NT2/D1 (cell line): ENCODE measurements around the gene CYB561.

Experiments
- DNase-seq: peaks from one replicate; pipeline ENCODE4 v3.0.0-alpha.2; 2011; ENCODE audit warnings: low read depth, low spot score
- H3K27me3 ChIP-seq: 2 replicates; pipeline ENCODE4 v1.6.0; 2011; ENCODE audit warnings: mild to moderate bottlenecking; ENCODE audit not compliant: insufficient read length, insufficient read depth
- H3K36me3 ChIP-seq: 2 replicates; pipeline ENCODE4 v1.6.1; 2011; ENCODE audit warnings: mild to moderate bottlenecking, low read length, mixed read lengths; ENCODE audit not compliant: insufficient read depth, insufficient read length
- H3K4me1 ChIP-seq: 2 replicates; pipeline ENCODE4 v1.5.1; 2011; ENCODE audit not compliant: insufficient read depth, insufficient read length
- H3K4me3 ChIP-seq: 2 replicates; pipeline ENCODE4 v1.5.1; 2011; ENCODE audit warnings: low read depth; ENCODE audit not compliant: insufficient read length
- H3K9ac ChIP-seq: 2 replicates; pipeline ENCODE4 v1.6.0; 2011; ENCODE audit warnings: low read depth; ENCODE audit not compliant: insufficient read length
- H3K9me3 ChIP-seq: 2 replicates; pipeline ENCODE4 v1.5.1; 2011; ENCODE audit warnings: mild to moderate bottlenecking, low read length; ENCODE audit not compliant: insufficient read depth
- SUZ12 ChIP-seq: IDR thresholded peaks from 2 replicates; pipeline ENCODE4 v1.6.1; 2011; ENCODE audit not compliant: insufficient read length, insufficient read depth; ENCODE audit errors: extremely low read depth
- YY1 ChIP-seq: IDR thresholded peaks from 2 replicates; pipeline ENCODE4 v1.6.1; 2011; ENCODE audit not compliant: insufficient read length, insufficient read depth
- ZNF274 ChIP-seq: IDR thresholded peaks from 2 replicates; pipeline ENCODE4 v1.6.1; 2011; ENCODE audit warnings: mild to moderate bottlenecking, low read depth, low read length

CYB561 gene

DNA sequence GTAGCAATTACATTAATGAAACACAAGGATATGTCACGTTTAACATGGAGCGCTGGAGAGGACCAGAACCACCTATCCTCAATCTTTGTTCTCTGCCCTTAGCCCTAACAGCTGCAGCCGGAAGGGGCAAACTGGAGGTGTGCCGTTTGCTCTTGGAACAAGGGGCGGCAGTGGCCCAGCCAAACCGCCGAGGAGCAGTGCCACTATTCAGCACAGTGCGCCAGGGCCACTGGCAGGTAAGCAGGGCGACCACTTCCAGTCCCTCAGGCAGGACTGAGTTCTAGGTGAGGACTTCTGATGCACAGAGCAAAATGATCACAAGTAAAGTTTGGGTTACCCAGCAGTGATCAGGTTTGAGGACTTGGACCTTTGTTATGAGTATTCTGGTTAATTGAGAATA is 41.1 kb downstream of the CYB561 start:
- TF ChIP-seq YY1 (no peak), ZNF274 (no peak), SUZ12 (no peak)
- H3K27me3 ChIP-seq: no peaks in the 10 kb centered on the region
- no peak overlapping the region for H3K9ac ChIP-seq
- no peaks in the 10 kb centered on the region for H3K36me3 ChIP-seq
- no peak for DNase-seq
- no peak overlapping the region for H3K4me3 ChIP-seq
- peaks cover under 1% of the 10 kb centered on the region for H3K4me1 ChIP-seq
- H3K9me3 ChIP-seq: no peaks in the 10 kb centered on the region

DNA sequence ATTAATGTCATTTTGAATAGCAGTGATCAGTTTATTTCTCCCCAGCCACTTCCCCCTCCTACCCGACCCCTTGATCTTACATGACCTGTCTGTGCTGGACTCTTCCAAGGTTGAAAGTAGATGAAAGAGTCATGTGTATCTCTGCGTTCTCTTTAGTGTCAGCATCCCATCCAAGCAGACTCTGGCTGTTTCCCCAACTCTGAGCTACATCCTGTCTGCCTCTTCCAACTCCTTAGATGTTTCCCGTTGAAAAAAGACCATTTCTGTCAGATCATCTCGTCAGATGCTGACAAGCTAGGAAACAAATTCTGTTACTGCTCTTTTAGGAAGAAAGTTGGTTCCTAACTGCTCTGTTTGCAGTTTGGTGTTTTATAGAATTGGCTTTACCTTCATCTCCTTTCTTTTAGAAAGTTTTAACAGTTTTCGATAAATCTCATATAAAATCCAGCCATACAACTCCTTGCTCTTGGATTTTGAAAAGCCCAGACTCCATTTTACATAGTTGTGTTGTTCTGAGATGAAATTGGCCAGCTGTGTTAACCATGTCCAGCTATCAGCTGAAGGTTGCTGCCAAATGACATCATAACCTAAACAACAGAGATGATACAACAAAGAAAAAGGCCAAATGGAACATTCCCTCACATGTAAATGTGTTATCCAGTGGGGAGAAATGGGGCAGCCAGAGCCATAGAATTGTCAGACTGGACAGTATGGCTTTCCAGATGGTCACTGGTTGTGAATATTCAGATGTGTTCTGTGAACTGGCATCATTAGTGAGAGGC is 43.5 kb downstream of the CYB561 start:
- TF ChIP-seq ZNF274 (no peak), SUZ12 (no peak), YY1 (no peak)
- DNase-seq: no peak
- Histone ChIP-seq H3K36me3 (no peaks in the 10 kb centered on the region), H3K4me1 (peaks cover 4% of the 10 kb centered on the region), H3K27me3 (no peaks in the 10 kb centered on the region), H3K9ac (no peak overlapping the region), H3K9me3 (no peaks in the 10 kb centered on the region), H3K4me3 (no peak overlapping the region)

DNA sequence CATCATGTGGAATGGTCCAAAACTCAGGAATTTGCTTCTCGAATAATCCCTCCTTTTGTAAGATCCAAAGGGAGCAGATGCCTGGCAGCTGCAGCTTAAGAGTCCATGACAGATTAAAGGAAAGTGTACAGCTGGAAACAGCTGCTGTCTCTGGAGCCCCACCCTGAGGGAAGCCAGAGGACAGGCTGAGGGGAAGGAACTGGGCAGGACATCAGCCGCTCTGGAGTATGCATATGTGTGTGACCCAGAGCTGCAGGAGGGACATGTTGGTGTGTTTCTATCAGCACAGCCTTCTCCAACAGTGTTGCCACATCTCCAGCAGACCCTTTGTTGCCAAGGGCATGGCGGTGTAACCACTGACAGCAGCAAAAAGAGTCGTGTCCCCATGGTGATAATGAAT is 46.2 kb downstream of the CYB561 start:
- H3K36me3 ChIP-seq: peaks cover 3% of the 10 kb centered on the region
- DNase-seq: no peak
- H3K4me3 ChIP-seq: no peak overlapping the region
- TF ChIP-seq ZNF274: no peak
- no peak overlapping the region for H3K9ac ChIP-seq
- no peaks in the 10 kb centered on the region for H3K27me3 ChIP-seq
- peaks cover 4% of the 10 kb centered on the region for H3K4me1 ChIP-seq
- H3K9me3 ChIP-seq: no peaks in the 10 kb centered on the region

- DNase-seq: no peak
- H3K27me3 ChIP-seq: no peaks in the 10 kb centered on the region
- peaks cover 4% of the 10 kb centered on the region for H3K4me1 ChIP-seq
- H3K9me3 ChIP-seq: no peaks in the 10 kb centered on the region
- TF ChIP-seq ZNF274 (no peak), SUZ12 (no peak), YY1 (no peak)
- H3K36me3 ChIP-seq: peaks cover 3% of the 10 kb centered on the region
- H3K4me3 ChIP-seq: no peak overlapping the region
- no peak overlapping the region for H3K9ac ChIP-seq
Observed at GRCh38 chr17:63399316-63399715, 46.8 kb downstream of the CYB561 start.

GRCh38 chr17:63398680-63399079 is 47.4 kb downstream of the CYB561 start:
- H3K4me3 ChIP-seq: no peak overlapping the region
- DNase-seq: no peak
- H3K4me1 ChIP-seq: peaks cover 4% of the 10 kb centered on the region
- no peak overlapping the region for H3K9ac ChIP-seq
- H3K27me3 ChIP-seq: no peaks in the 10 kb centered on the region
- no peak for TF ChIP-seq YY1
- TF ChIP-seq SUZ12: no peak
- no peak for TF ChIP-seq ZNF274
- no peaks in the 10 kb centered on the region for H3K9me3 ChIP-seq
- peaks cover 3% of the 10 kb centered on the region for H3K36me3 ChIP-seq

- DNase-seq: no peak
- no peak for TF ChIP-seq YY1
- no peak for TF ChIP-seq SUZ12
- no peak for TF ChIP-seq ZNF274
- no peak overlapping the region for H3K4me3 ChIP-seq
- H3K36me3 ChIP-seq: peaks cover 3% of the 10 kb centered on the region
- peaks cover 4% of the 10 kb centered on the region for H3K4me1 ChIP-seq
- H3K9ac ChIP-seq: no peak overlapping the region
- H3K27me3 ChIP-seq: no peaks in the 10 kb centered on the region
- no peaks in the 10 kb centered on the region for H3K9me3 ChIP-seq
Observed at GRCh38 chr17:63395075-63395805, 50.9 kb downstream of the CYB561 start.

- H3K9me3 ChIP-seq: no peaks in the 10 kb centered on the region
- no peaks in the 10 kb centered on the region for H3K36me3 ChIP-seq
- no peaks in the 10 kb centered on the region for H3K27me3 ChIP-seq
- no peak for DNase-seq
- H3K9ac ChIP-seq: no peak overlapping the region
- H3K4me3 ChIP-seq: no peak overlapping the region
- no peaks in the 10 kb centered on the region for H3K4me1 ChIP-seq
- TF ChIP-seq ZNF274 (no peak), YY1 (no peak), SUZ12 (no peak)
Observed at GRCh38 chr17:63390090-63390489, 56.0 kb downstream of the CYB561 start.
